NCI-H1436 treated with DMSO at 0.1 percent for 48 hours (cell line): ENCODE measurements around the gene FXYD5.
"Not testable (repeated sequence)": the region's sequence is repeated elsewhere in the genome, so short reads cannot be mapped to it uniquely, and the experiment has no call there.

ENCODE experiments used
- DNase-seq: peaks from one replicate; lab custom pipeline; 2025; lab: John Stamatoyannopoulos, UW

Gene FXYD5

GRCh38 chr19:35138305-35138892, 16.1 kb upstream of the FXYD5 start, which contains the start of gene FXYD1:
Gene FXYD1 (plus strand): TSS chr19:35138824. CDS start chr19:35140080, 1,256 bp downstream.
- DNase-seq = no peak

- DNase-seq = no peak
Measured at GRCh38 chr19:35140207-35140961, 14.2 kb upstream of the FXYD5 start.

- DNase-seq = no peak
Measured at GRCh38 chr19:35140962-35141836, 13.3 kb upstream of the FXYD5 start.

- DNase-seq = no peak
Measured at GRCh38 chr19:35141837-35142605, 12.5 kb upstream of the FXYD5 start.

GRCh38 chr19:35142606-35143230, 11.8 kb upstream of the FXYD5 start:
- no peak for DNase-seq

GRCh38 chr19:35143231-35143715, 11.3 kb upstream of the FXYD5 start, which contains the start of gene FXYD7:
Gene FXYD7 (plus strand): TSS chr19:35143255. CDS start chr19:35143334, 79 bp downstream.
- DNase-seq = no peak

- no peak for DNase-seq
Measured at GRCh38 chr19:35143818-35144217, 10.7 kb upstream of the FXYD5 start.

- DNase-seq = no peak
Measured at GRCh38 chr19:35144259-35144599, 10.3 kb upstream of the FXYD5 start.

GRCh38 chr19:35144600-35145436, 9.7 kb upstream of the FXYD5 start:
- no peak for DNase-seq

- DNase-seq = no peak
Measured at GRCh38 chr19:35146746-35147459, 7.6 kb upstream of the FXYD5 start.

GRCh38 chr19:35149463-35149862, 5.1 kb upstream of the FXYD5 start:
- no peak for DNase-seq

GRCh38 chr19:35150445-35150844, 4.1 kb upstream of the FXYD5 start:
- no peak for DNase-seq

- DNase-seq = no peak
Measured at GRCh38 chr19:35151273-35152065, 3.1 kb upstream of the FXYD5 start.

GRCh38 chr19:35153129-35153522, 1.4 kb upstream of the FXYD5 start:
- DNase-seq = not testable (repeated sequence)

GRCh38 chr19:35153701-35154524, 622 bp upstream of the FXYD5 start:
- no peak for DNase-seq

- DNase-seq = no peak
Measured at GRCh38 chr19:35155441-35155840, 906 bp downstream of the FXYD5 start.

- DNase-seq = no peak
Measured at GRCh38 chr19:35155981-35156672, 1.6 kb downstream of the FXYD5 start.
